HepG2 (cell line): ENCODE measurements around the gene CCL22. TPM values are rescaled to one million over a fixed set of nuclear protein-coding genes. Genes with fewer than 3 reads are reported as not detected.

Experiments
- ATAC-seq: fragments of 200-7000 bp; cut with Tn5 transposase; 3 replicates; pipeline ENCODE4 v1.9.1; 2020; ENCODE audit warnings: mild to moderate bottlenecking, moderate library complexity
- BruUV-seq: library from RNA; stranded (reverse); fragments of 400-500 nt; replicated peaks from 2 replicates; lab custom pipeline; 2021; lab: Mats Ljungman, UMichigan
- CTCF ChIA-PET: fragments of 300-600 bp; formaldehyde crosslinking; extraction: SDS; loops from one replicate; lab custom pipeline; 2021; ENCODE audit warnings: low total read pairs, inconsistent platforms, low intra/inter-chr PET ratio; lab: Yijun Ruan, JAX
- POLR2A ChIA-PET: fragments of 350-600 bp; sonication (Branson Sonifier 250); formaldehyde crosslinking; loops from one replicate; lab custom pipeline; 2020; ENCODE audit warnings: antibody characterized with exemption, inconsistent platforms; lab: Yijun Ruan, JAX
- DNase-seq: peaks from one replicate; pipeline ENCODE4 v3.0.0-alpha.2; 2015; ENCODE audit warnings: low spot score
- FAIRE-seq: peaks from 3 replicates; lab custom pipeline; 2011; peaks lifted over from hg19 to GRCh38; lab: Jason Lieb, UNC
- H2AFZ ChIP-seq: one replicate; pipeline ENCODE4 v1.6.1; 2011; ENCODE audit warnings: low read length, inconsistent platforms
- H3K27ac ChIP-seq: fragments of 300-600 bp; 3 replicates; pipeline ENCODE4 v1.8.0; 2011; ENCODE audit warnings: mixed run types, mild to moderate bottlenecking, mixed read lengths, low read length, inconsistent platforms; ENCODE audit not compliant: insufficient read depth; ENCODE audit errors: extremely low read length
- H3K27me3 ChIP-seq, 2 experiments: fragments of 200-600 bp in 1 of 2; 2 replicates in 1 of 2; 3 replicates in 1 of 2; pipeline versions ENCODE4 v1.6.0 to v1.8.0; 2011; ENCODE audit warnings: low read length in 2 of 2, mild to moderate bottlenecking in 2 of 2, moderate library complexity in 2 of 2, inconsistent platforms in 1 of 2; ENCODE audit not compliant: insufficient read depth in 2 of 2, control insufficient read depth in 1 of 2
- H3K36me3 ChIP-seq, 2 experiments: fragments of 200-600 bp in 1 of 2; replicated peaks in 1 of 2; 2 replicates in 1 of 2; 3 replicates in 1 of 2; pipeline versions ENCODE4 v1.5.1 to v1.8.0; 2011; ENCODE audit warnings: low read length in 2 of 2, inconsistent platforms in 1 of 2; ENCODE audit not compliant: insufficient read depth in 2 of 2, control insufficient read depth in 1 of 2
- H3K4me1 ChIP-seq: 2 replicates; pipeline ENCODE4 v1.5.1; 2012; ENCODE audit warnings: low read length, inconsistent platforms; ENCODE audit not compliant: insufficient read depth
- H3K4me2 ChIP-seq: 2 replicates; pipeline ENCODE4 v1.6.0; 2011; ENCODE audit warnings: low read depth, low read length, inconsistent platforms
- H3K4me3 ChIP-seq, 3 experiments: fragments of 200-600 bp in 1 of 3; sonication (generic), shearing (Covaris generic) in 1 of 3; replicated peaks in 1 of 3; 2 replicates each; pipeline ENCODE4 v1.5.1; 2011 to 2016; ENCODE audit warnings: low read length in 3 of 3, inconsistent platforms in 2 of 3, low read depth in 2 of 3, mild to moderate bottlenecking in 2 of 3, control low read depth in 1 of 3, mixed read lengths in 1 of 3; ENCODE audit not compliant: insufficient read depth in 1 of 3
- H3K79me2 ChIP-seq: one replicate; pipeline ENCODE4 v1.6.1; 2011; ENCODE audit warnings: low read length, inconsistent platforms; ENCODE audit not compliant: insufficient read depth
- H3K9ac ChIP-seq: 2 replicates; pipeline ENCODE4 v1.6.0; 2011; ENCODE audit warnings: mild to moderate bottlenecking, low read depth, low read length, inconsistent platforms; ENCODE audit not compliant: insufficient read depth
- H3K9me3 ChIP-seq: 2 replicates; pipeline ENCODE4 v1.5.1; 2012; ENCODE audit warnings: mild to moderate bottlenecking, low read length
- H4K20me1 ChIP-seq: 2 replicates; pipeline ENCODE4 v1.6.0; 2011; ENCODE audit warnings: inconsistent platforms, mild to moderate bottlenecking, low read length, moderate library complexity; ENCODE audit not compliant: insufficient read depth
- FOXM1 ChIP-seq: sonication (generic); formaldehyde crosslinking; IDR thresholded peaks from 2 replicates; pipeline ENCODE4 v1.5.0; 2020; ENCODE audit warnings: missing genetic modification reagents
- FOXO1 ChIP-seq: sonication (generic); formaldehyde crosslinking; IDR thresholded peaks from 2 replicates; pipeline ENCODE4 v1.4.0; 2020; ENCODE audit warnings: missing genetic modification reagents
- HOXA5 ChIP-seq: sonication (generic); formaldehyde crosslinking; IDR thresholded peaks from 2 replicates; pipeline ENCODE4 v1.4.0; 2020; ENCODE audit warnings: missing genetic modification reagents
- MBNL3 ChIP-seq: fragments of 250-450 bp; sonication (Bioruptor Pico); conservative IDR thresholded peaks from 2 replicates; pipeline ENCODE4 v1.8.0; 2022; ENCODE audit warnings: mild to moderate bottlenecking, inconsistent platforms
- PAWR ChIP-seq: sonication (generic); formaldehyde crosslinking; IDR thresholded peaks from 2 replicates; pipeline ENCODE4 v1.4.0; 2020; ENCODE audit warnings: missing genetic modification reagents, mild to moderate bottlenecking, borderline replicate concordance
- PAX8 ChIP-seq: sonication (generic); formaldehyde crosslinking; IDR thresholded peaks from 2 replicates; pipeline ENCODE4 v1.8.0; 2022; ENCODE audit warnings: mild to moderate bottlenecking, missing genetic modification reagents, borderline replicate concordance
- POLR2AphosphoS2 ChIP-seq: IDR thresholded peaks from 2 replicates; pipeline ENCODE4 v1.6.1; 2011; ENCODE audit warnings: low read depth, low read length, improper control_type of control experiment
- SMYD3 ChIP-seq: sonication (generic); formaldehyde crosslinking; IDR thresholded peaks from 2 replicates; pipeline ENCODE4 v1.8.1; 2023; ENCODE audit warnings: mild to moderate bottlenecking, missing genetic modification reagents
- TARDBP ChIP-seq: sonication (generic); formaldehyde crosslinking; IDR thresholded peaks from 2 replicates; pipeline ENCODE4 v1.8.0; 2022; ENCODE audit warnings: mild to moderate bottlenecking, missing genetic modification reagents
- THAP8 ChIP-seq: sonication (generic); formaldehyde crosslinking; IDR thresholded peaks from 2 replicates; pipeline ENCODE4 v1.5.1; 2020; ENCODE audit warnings: missing genetic modification reagents, mild to moderate bottlenecking, borderline replicate concordance
- ZFP82 ChIP-seq: sonication (generic); formaldehyde crosslinking; IDR thresholded peaks from 2 replicates; pipeline ENCODE4 v1.5.1; 2020; ENCODE audit warnings: mild to moderate bottlenecking, missing genetic modification reagents, borderline replicate concordance
- ZNF749 ChIP-seq: sonication (generic); formaldehyde crosslinking; IDR thresholded peaks from 2 replicates; pipeline ENCODE4 v1.8.0; 2022; ENCODE audit warnings: mild to moderate bottlenecking, missing genetic modification reagents, moderate library complexity, borderline replicate concordance
- WGBS: methylation state at CpG from one replicate; pipeline ENCODE4 v1.1.6; 2017; ENCODE audit warnings: low lambda C conversion rate; 5-methylcytosine and 5-hydroxymethylcytosine counted together
- in situ Hi-C: cut with HindIII; loops from 2 replicates; pipeline ENCODE4 v1.10.0; 2017; ENCODE audit warnings: low pct_unique_long_range_greater_than_20kb; ENCODE audit not compliant: extremely low pct_ligation_motif_present
- intact Hi-C: fragments of 100-400 bp; cut with micrococcal nuclease; formaldehyde crosslinking; loops from one replicate; pipeline ENCODE4 v1.10.0; 2022; ENCODE audit not compliant: unreplicated experiment
- polyA plus RNA-seq, 8 experiments: library from polyadenylated mRNA; depleted of rRNA in 3 of 8; stranded (reverse) in 7 of 8; unstranded in 1 of 8; fragments of >200 nt; fragmentation: Illumina TruSeq in 4 of 8; extraction: Trizol in 4 of 8; gene quantifications; 2 replicates each; pipeline versions ENCODE4 v1.2.1 to v1.2.3, GENCODE V29; 2011 to 2016; ENCODE audit warnings: low read depth in 4 of 8, missing spikeins in 1 of 8, mixed read lengths in 1 of 8; ENCODE audit not compliant: insufficient read depth in 1 of 8
- total RNA-seq, 5 experiments: library from RNA; depleted of rRNA; stranded (reverse); fragments of >200 nt; fragmentation: Illumina TruSeq; extraction: Trizol; gene quantifications; 2 replicates each; pipeline ENCODE4 v1.2.3, GENCODE V29; 2016; ENCODE audit warnings: low read depth in 1 of 5
- TF ChIP-seq, protein P1 (sequence below): IDR thresholded peaks from 2 replicates; pipeline ENCODE4 v1.6.1; 2016; ENCODE audit warnings: missing genetic modification reagents, missing compliant biosample characterization
- TF ChIP-seq, protein P2 (sequence below): IDR thresholded peaks from 2 replicates; pipeline ENCODE4 v1.6.1; 2018; ENCODE audit warnings: missing genetic modification reagents

CCL22 gene
- total and polyA plus RNA-seq, 2 of the 13 experiments (the other 11 are each of a cell fraction or from before 2014, with no cell fraction given), result not detected

GRCh38 chr16:57372372-57373116 is 14.0 kb downstream of the CCL22 start, which contains the start of gene CX3CL1 (continued):
- TF ChIP-seq THAP8 (CRISPR knock-in tag) (peak; percentile 87; the same call in 1 of the 2 replicates), HOXA5 (no peak; the same call in 1 of the 2 replicates), ZFP82 (CRISPR knock-in tag) (peak; percentile 78; the same call in 1 of the 2 replicates), SMYD3 (CRISPR knock-in tag) (no peak)
- TF ChIP-seq, protein P1, sequence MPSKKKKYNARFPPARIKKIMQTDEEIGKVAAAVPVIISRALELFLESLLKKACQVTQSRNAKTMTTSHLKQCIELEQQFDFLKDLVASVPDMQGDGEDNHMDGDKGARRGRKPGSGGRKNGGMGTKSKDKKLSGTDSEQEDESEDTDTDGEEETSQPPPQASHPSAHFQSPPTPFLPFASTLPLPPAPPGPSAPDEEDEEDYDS (CRISPR knock-in tag), result peak; percentile 98

GRCh38 chr16:57373117-57373947 is 14.7 kb downstream of the CCL22 start:
- CTCF ChIA-PET, result interaction anchor here (2.3 kb wide), 1 partner anchor 44 kb away, joined by 7 read pairs; no protein-coding TSS in a partner anchor
- H3K4me2 ChIP-seq, result peak overlapping the region; percentile 98
- H3K79me2 ChIP-seq, result peaks cover 50% of the 10 kb centered on the region
- no peaks in the 10 kb centered on the region; a peak in 1 of 5 replicates for H3K27me3 ChIP-seq
- in situ Hi-C loops (loop anchor here (5.0 kb wide), 1 partner anchor 71 kb away; no protein-coding TSS in a partner anchor), intact Hi-C loops (loop anchor here (2.0 kb wide), 1 partner anchor 43 kb away; no protein-coding TSS in a partner anchor)
- H3K4me3 ChIP-seq, result peak overlapping the region; percentile 81 to 95 (median 84)
- H3K4me1 ChIP-seq, result peaks cover 70% of the 10 kb centered on the region
- ATAC-seq (peak; percentile 69), FAIRE-seq (peak; percentile 64), DNase-seq (peak; percentile 43)
- 11% methylated on average over 9 of the region's 9 CpGs for WGBS
- H4K20me1 ChIP-seq, result peaks cover 9% of the 10 kb centered on the region; the same call in 1 of the 2 replicates
- H3K27ac ChIP-seq, result peak overlapping the region; percentile 99
- H2AFZ ChIP-seq, result no peak overlapping the region
- POLR2A ChIA-PET, result interaction anchor here (0.6 to 7.7 kb wide), 53 partner anchors 8 to 766 kb away, joined by 3 to 303 read pairs (median 7); partner anchors contain the start of genes ARL2BP, CCL17, CETP and CIAPIN1
- H3K9me3 ChIP-seq, result no peaks in the 10 kb centered on the region
- H3K36me3 ChIP-seq, result peaks cover 3 to 11% of the 10 kb centered on the region in 2 experiments; a peak in 2 of 5 replicates
- TSS peak; percentile 62 for BruUV-seq
- peak overlapping the region; percentile 96 for H3K9ac ChIP-seq
- TF ChIP-seq POLR2AphosphoS2, result 0 out of 2 replicates have a peak, but pooled peaks have one; percentile 4
- TF ChIP-seq, protein P2, sequence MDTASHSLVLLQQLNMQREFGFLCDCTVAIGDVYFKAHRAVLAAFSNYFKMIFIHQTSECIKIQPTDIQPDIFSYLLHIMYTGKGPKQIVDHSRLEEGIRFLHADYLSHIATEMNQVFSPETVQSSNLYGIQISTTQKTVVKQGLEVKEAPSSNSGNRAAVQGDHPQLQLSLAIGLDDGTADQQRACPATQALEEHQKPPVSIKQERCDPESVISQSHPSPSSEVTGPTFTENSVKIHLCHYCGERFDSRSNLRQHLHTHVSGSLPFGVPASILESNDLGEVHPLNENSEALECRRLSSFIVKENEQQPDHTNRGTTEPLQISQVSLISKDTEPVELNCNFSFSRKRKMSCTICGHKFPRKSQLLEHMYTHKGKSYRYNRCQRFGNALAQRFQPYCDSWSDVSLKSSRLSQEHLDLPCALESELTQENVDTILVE, result no peak
- TF ChIP-seq MBNL3 (CRISPR knock-in tag), result no peak
- TF ChIP-seq PAWR (CRISPR knock-in tag), result no peak
- peak; percentile 98 for TF ChIP-seq TARDBP (CRISPR knock-in tag)
- no peak for TF ChIP-seq FOXM1 (CRISPR knock-in tag)
- peak; percentile 100; the same call in 1 of the 2 replicates for TF ChIP-seq FOXO1 (CRISPR knock-in tag)
- TF ChIP-seq PAX8 (CRISPR knock-in tag), result no peak
- 0 out of 2 replicates have a peak, but pooled peaks have one; percentile 23 for TF ChIP-seq ZNF749 (CRISPR knock-in tag)
- no peak for TF ChIP-seq THAP8 (CRISPR knock-in tag)
